Sciatic nerve (tissue), 2 donors: ENCODE data around the gene USP30. TPM values are rescaled to one million over a fixed set of nuclear protein-coding genes. Genes with fewer than 3 reads are reported as not detected.
A peak's percentile ranks its signal among the peaks of the same experiment; 100 is the strongest.

Source experiments
- ATAC-seq: fragments of 200-7000 bp; cut with Tn5 transposase; one replicate; pipeline ENCODE4 v1.9.1; 2020; ENCODE audit warnings: mild to moderate bottlenecking, moderate library complexity
- DNase-seq: peaks from one replicate; pipeline ENCODE4 v3.0.0-alpha.2; 2020; ENCODE audit warnings: low spot score
- intact Hi-C: fragments of 100-400 bp; cut with DNase I; formaldehyde crosslinking; loops from one replicate; pipeline ENCODE4 v1.14.2; 2022
- total RNA-seq: library from RNA; stranded (reverse); fragmentation: NEBNext Ultra II Directional; extraction: Animal tissue kit (Norgen Biotek cat#: 25700); gene quantifications from one replicate; pipeline ENCODE4 v1.2.1, GENCODE V29; 2021
- donor health status: DM: no; HTN: no; CAD: no.
- donor health status: DM: no; HTN: no; CAD: no.

USP30 gene
- total RNA-seq, 1 donor from 2014 or later = 19.2 TPM

GRCh38 chr12:109115758-109116610 lies 63.6 kb downstream of the USP30 start, which contains the start of gene ACACB:
TSS of gene ACACB (plus strand) at chr12:109116587. CDS start at chr12:109139406, 22,819 bp downstream.
- DNase-seq (no peak), ATAC-seq (peak; percentile 53)
- intact Hi-C loops = no loop called here

- ATAC-seq (no peak), DNase-seq (peak; percentile 57)
- intact Hi-C loops = no loop called here
Observed at GRCh38 chr12:109116611-109116949, 64.2 kb downstream of the USP30 start.

- ATAC-seq (no peak), DNase-seq (peak; percentile 6)
- intact Hi-C loops = no loop called here
Observed at GRCh38 chr12:109120095-109120494, 67.7 kb downstream of the USP30 start.

- DNase-seq (peak; percentile 9), ATAC-seq (no peak)
- intact Hi-C loops = no loop called here
Observed at GRCh38 chr12:109120557-109120956, 68.2 kb downstream of the USP30 start.

GRCh38 chr12:109121346-109121880 lies 69.0 kb downstream of the USP30 start:
- DNase-seq (peak; percentile 34), ATAC-seq (no peak)
- intact Hi-C loops = no loop called here

- intact Hi-C loops = no loop called here
- DNase-seq (peak; percentile 38), ATAC-seq (no peak)
Observed at GRCh38 chr12:109124878-109125648, 72.7 kb downstream of the USP30 start.

- intact Hi-C loops = no loop called here
- ATAC-seq (no peak), DNase-seq (peak; percentile 35)
Observed at GRCh38 chr12:109125791-109126190, 73.4 kb downstream of the USP30 start.

GRCh38 chr12:109126784-109127183 lies 74.4 kb downstream of the USP30 start:
- ATAC-seq (peak; percentile 74), DNase-seq (peak; percentile 2)
- intact Hi-C loops = no loop called here

- DNase-seq (peak; percentile 22), ATAC-seq (no peak)
- intact Hi-C loops = no loop called here
Observed at GRCh38 chr12:109127533-109128242, 75.3 kb downstream of the USP30 start.

- peak; percentile 17 for ATAC-seq
- DNase-seq = peak; percentile 47
- intact Hi-C loops = no loop called here
Observed at GRCh38 chr12:109130297-109131153, 78.1 kb downstream of the USP30 start.

- intact Hi-C loops = no loop called here
- DNase-seq = peak; percentile 62
- peak; percentile 61 for ATAC-seq
Observed at GRCh38 chr12:109131154-109132050, 79.0 kb downstream of the USP30 start.

- intact Hi-C loops = no loop called here
- peak; percentile 61 for DNase-seq
- ATAC-seq = peak; percentile 69
Observed at GRCh38 chr12:109134186-109134917, 82.0 kb downstream of the USP30 start.

GRCh38 chr12:109137055-109137454 lies 84.7 kb downstream of the USP30 start:
- intact Hi-C loops = no loop called here
- DNase-seq (no peak), ATAC-seq (peak; percentile 88)
